SK-N-MC (cell line): ENCODE data around the gene TMEM271.

Experiments
- DNase-seq: peaks from one replicate; pipeline ENCODE4 v3.0.0-alpha.2; 2011; ENCODE audit warnings: low read depth, low spot score
- H3K27ac ChIP-seq: fragments of 200-600 bp; sonication (generic); 2 replicates; pipeline ENCODE4 v1.5.1; 2016; ENCODE audit warnings: mixed run types
- H3K36me3 ChIP-seq: fragments of 200-600 bp; sonication (generic); 2 replicates; pipeline ENCODE4 v1.6.1; 2017; ENCODE audit warnings: antibody characterized with exemption, low read length, mixed read lengths; ENCODE audit not compliant: insufficient read depth
- H3K4me3 ChIP-seq: fragments of 200-600 bp; sonication (generic); 2 replicates; pipeline ENCODE4 v1.5.1; 2016
- H3K9ac ChIP-seq: fragments of 200-600 bp; sonication (generic); 2 replicates; pipeline ENCODE4 v1.8.0; 2017; ENCODE audit warnings: mixed run types, mixed read lengths; ENCODE audit not compliant: insufficient read length
- H3K9me3 ChIP-seq: fragments of 200-600 bp; sonication (generic); 2 replicates; pipeline ENCODE4 v1.6.1; 2017; ENCODE audit warnings: low read depth, mild to moderate bottlenecking, antibody characterized with exemption, low read length, moderate library complexity, mixed read lengths
- EZH2 ChIP-seq: fragments of 200-600 bp; sonication (generic); IDR thresholded peaks from one replicate; pipeline ENCODE4 v1.6.1; 2017; ENCODE audit warnings: antibody characterized with exemption
- FOXP2 ChIP-seq: optimal IDR thresholded peaks from 2 replicates; pipeline ENCODE3; 2011; ENCODE audit warnings: mild to moderate bottlenecking, moderate library complexity; ENCODE audit not compliant: insufficient read depth; ENCODE audit errors: extremely low read length, control extremely low read depth
- POLR2AphosphoS5 ChIP-seq: IDR thresholded peaks from 2 replicates; pipeline ENCODE4 v1.6.1; 2012; ENCODE audit warnings: mild to moderate bottlenecking, low read depth, low read length, borderline replicate concordance

TMEM271 gene

DNA sequence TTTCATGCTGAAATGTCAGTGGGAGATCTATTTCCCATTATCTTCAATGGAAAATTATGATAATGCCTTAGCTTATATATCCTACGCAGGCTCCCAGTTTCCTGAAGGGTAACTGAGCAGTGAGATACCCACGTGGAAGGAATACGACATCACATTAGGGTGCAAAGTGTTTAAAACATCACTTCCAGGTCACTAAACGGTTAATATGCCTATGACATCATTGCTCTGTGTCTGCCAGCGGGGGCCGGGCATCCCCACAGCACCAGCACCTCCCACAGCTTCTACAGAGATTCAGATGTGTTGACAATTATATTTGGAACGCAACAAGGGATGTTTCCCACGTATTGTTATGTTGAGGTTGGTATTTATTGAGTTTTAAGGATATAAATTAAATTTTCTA lies 27.1 kb downstream of the TMEM271 start:
- DNase-seq = no peak
- no peak overlapping the region for H3K4me3 ChIP-seq
- H3K36me3 ChIP-seq = no peaks in the 10 kb centered on the region
- H3K27ac ChIP-seq = no peak overlapping the region
- no peaks in the 10 kb centered on the region for H3K9me3 ChIP-seq
- H3K9ac ChIP-seq = no peak overlapping the region
- TF ChIP-seq POLR2AphosphoS5 (no peak), FOXP2 (no peak), EZH2 (no peak)

DNA sequence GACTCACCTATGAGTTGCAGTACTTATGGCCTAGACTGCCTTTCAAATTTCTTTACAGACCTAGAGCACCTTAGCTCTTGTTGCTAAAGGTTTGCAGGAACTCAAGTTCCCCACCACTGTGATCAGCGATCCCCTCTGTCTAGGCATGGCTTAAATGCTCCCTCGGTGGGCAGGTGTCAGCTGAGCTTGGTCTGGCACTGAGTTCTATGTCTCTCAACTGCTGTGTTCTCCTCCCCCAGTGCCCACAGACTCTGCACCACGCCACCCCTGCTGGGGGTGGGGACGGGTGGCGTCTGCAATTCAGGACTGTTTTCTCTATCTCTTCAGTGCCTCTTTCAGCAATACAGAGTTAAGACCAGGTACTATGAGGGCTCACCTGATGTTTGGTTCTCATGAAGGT lies 30.5 kb downstream of the TMEM271 start:
- H3K36me3 ChIP-seq = no peaks in the 10 kb centered on the region
- H3K4me3 ChIP-seq = no peak overlapping the region
- DNase-seq = no peak

DNA sequence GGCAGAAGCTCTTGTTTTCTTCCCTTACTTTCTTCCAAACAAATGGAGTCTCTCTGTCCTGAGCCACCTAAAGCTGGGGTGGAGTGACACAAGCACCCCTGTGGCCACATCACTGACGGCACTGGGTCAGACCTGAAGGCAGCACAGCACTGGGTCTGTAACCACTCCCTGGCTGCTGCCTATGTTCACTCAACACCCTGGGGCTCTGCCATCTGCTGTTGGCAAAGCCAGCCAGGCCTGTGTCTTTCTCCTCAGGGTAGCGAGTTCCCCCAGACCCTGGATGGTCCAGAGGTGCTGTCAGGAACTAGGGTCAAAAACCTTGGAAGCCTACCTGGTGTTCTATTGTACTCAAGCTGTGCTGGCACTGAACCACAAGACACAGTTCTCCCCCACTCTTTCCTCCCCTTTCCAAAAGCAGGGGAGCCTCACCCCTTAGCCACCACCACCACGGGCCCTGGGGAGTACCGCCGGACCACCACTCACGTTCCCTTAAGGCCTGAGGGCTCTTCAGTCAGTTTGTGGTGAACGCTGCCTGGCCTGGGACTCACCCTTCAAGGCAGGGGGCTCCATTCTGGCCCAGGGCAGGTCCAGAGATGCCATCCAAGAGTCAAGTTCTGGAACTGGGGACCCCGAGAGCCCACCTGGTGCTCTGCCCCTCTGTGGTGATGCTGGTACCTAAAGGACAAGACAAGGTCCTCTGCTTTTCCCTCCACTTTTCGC lies 31.5 kb downstream of the TMEM271 start:
- H3K36me3 ChIP-seq = no peaks in the 10 kb centered on the region
- H3K9ac ChIP-seq = no peak overlapping the region
- no peak overlapping the region for H3K4me3 ChIP-seq
- no peaks in the 10 kb centered on the region for H3K9me3 ChIP-seq
- DNase-seq = no peak
- no peak overlapping the region for H3K27ac ChIP-seq
- no peak for TF ChIP-seq POLR2AphosphoS5
- no peak for TF ChIP-seq EZH2
- no peak for TF ChIP-seq FOXP2

More for the DNA sequence above, 30.5 kb downstream of the TMEM271 start:
- Histone ChIP-seq H3K9me3 (no peaks in the 10 kb centered on the region), H3K9ac (no peak overlapping the region), H3K27ac (no peak overlapping the region)
- no peak for TF ChIP-seq POLR2AphosphoS5

DNA sequence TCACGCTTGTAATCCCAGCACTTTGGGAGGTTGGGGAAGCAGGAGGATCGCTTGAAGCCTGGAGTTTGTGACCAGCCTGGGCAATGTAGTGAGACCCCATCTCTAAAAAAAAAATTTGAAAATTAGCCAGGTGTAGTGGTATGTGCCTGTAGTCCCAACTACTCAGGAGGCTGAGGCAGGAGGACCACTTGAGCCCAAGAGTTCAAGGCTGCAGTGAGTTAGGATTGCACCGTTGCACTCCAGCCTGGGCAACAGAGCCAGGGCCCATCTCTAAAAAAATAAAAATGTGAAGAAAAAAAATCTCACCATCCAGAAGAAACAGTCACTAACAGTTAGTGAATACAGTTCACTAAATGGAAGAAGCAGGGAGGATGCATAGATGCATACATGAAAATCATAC lies 34.8 kb downstream of the TMEM271 start:
- Histone ChIP-seq H3K4me3 (no peak overlapping the region), H3K9me3 (no peaks in the 10 kb centered on the region), H3K9ac (no peak overlapping the region), H3K36me3 (no peaks in the 10 kb centered on the region; the same call in 1 of the 2 replicates), H3K27ac (no peak overlapping the region)
- DNase-seq = no peak
- TF ChIP-seq POLR2AphosphoS5 = no peak
- TF ChIP-seq EZH2 = no peak
- TF ChIP-seq FOXP2 = no peak

DNA sequence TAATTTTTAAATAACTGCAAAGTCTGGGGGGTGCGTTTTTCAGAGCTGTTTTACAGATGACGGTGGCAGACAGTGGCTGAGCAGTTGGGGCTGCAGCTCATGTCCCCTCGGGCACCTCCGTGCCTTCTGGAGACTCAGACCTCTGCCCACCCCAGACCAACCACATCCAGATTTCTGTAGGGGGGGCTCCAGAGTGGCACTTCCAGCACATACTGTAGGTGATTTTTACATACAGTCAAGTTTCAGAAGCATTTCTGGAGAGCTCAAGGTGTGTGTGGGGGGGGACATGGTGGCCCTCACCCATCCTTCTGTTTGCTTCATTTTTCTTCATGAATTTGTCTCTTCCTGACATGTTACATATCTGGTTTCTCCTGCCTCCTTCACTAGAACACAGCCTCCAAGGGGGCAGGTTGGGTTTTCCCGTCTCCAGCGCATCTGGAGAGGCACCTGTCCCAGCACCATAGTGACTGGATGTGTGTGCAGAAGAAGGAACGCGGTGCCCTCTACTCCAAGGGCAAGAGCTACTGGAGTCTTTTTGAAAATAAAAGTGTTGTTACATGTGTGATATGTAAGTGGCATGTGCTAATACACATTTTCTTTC lies 37.5 kb downstream of the TMEM271 start:
- no peaks in the 10 kb centered on the region; the same call in 1 of the 2 replicates for H3K36me3 ChIP-seq

DNA sequence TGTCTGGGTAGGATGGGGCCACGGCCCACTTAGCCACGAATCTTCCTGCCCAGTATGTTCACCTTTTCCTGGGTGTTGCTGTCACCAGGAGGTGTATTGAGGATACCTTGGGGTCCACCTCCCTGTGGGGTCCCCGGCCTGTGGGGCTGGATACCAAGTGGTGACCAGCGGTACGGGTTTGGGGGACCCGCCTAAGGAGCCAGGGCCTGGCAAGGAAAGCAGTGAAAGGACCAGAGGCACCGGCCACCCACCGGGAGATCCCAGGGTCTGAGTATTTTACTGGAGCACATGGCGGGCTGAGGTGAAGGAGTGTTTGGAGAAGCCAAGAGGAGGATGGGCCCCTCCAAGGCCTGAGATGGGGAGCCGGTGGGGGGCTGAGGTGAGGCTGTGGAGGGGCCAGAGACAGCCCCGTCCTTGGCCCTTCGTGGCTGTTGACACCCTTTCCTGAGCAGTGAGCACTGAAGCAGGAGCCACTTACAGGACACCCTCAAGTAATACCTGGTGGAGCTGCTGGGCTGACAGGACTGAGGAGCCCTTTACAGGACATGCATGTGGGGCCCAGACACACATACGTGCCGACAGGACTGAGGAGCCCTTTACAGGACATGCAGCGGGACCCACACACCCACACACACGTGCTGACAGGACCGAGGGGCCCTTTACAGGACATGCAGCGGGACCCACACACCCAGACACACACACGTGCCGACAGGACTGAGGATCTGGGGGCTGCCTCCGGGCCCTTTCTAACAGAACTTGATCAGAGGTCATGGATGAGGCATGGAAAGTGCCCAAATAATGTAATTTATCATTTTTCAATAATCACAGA lies 38.4 kb downstream of the TMEM271 start:
- H3K4me3 ChIP-seq = no peak overlapping the region
- no peak for DNase-seq
- no peak overlapping the region for H3K27ac ChIP-seq
- peaks cover under 1% of the 10 kb centered on the region; the same call in 1 of the 2 replicates for H3K36me3 ChIP-seq
- H3K9ac ChIP-seq = no peak overlapping the region
- TF ChIP-seq EZH2 = no peak
- no peak for TF ChIP-seq FOXP2
- no peak for TF ChIP-seq POLR2AphosphoS5
- H3K9me3 ChIP-seq = no peaks in the 10 kb centered on the region

More for the DNA sequence above, 37.5 kb downstream of the TMEM271 start:
- H3K9ac ChIP-seq = no peak overlapping the region
- no peak overlapping the region for H3K4me3 ChIP-seq
- H3K27ac ChIP-seq = no peak overlapping the region
- H3K9me3 ChIP-seq = no peaks in the 10 kb centered on the region
- DNase-seq = no peak
- TF ChIP-seq EZH2 (no peak), FOXP2 (no peak), POLR2AphosphoS5 (no peak)

DNA sequence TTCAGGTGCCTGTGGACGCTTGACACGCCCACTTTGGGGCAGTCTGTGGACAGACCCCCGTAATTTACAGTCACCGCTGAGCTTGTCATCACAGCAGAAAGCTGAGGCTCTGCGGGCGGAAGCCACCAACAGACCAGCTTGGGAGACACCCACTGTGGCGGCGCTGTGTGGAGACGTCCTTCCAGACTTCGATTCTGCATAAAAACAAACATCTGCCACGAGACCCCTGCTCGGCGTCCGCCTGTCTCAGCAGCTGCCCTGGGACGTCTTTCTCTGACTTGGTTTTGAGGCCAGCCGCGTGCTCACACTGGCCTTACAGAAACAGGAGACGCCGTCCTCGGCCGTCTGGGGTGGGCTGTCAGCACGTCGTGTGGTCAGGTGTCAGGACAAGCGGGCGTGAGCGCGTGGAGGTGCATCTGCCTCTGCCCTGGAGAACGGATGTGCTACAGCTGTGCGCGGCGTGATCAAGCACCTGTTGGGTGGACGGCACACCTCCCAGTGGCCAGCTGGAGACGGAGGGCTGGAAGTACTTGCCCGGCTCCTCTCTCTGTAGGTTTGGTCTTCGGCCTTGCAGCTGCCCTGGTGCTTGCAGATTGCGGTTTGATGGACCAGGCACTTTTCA lies 39.6 kb downstream of the TMEM271 start:
- Histone ChIP-seq H3K27ac (no peak overlapping the region), H3K9ac (no peak overlapping the region), H3K36me3 (peaks cover 12% of the 10 kb centered on the region), H3K4me3 (no peak overlapping the region), H3K9me3 (no peaks in the 10 kb centered on the region)
- DNase-seq = no peak
- TF ChIP-seq POLR2AphosphoS5 (no peak), EZH2 (no peak), FOXP2 (no peak)

DNA sequence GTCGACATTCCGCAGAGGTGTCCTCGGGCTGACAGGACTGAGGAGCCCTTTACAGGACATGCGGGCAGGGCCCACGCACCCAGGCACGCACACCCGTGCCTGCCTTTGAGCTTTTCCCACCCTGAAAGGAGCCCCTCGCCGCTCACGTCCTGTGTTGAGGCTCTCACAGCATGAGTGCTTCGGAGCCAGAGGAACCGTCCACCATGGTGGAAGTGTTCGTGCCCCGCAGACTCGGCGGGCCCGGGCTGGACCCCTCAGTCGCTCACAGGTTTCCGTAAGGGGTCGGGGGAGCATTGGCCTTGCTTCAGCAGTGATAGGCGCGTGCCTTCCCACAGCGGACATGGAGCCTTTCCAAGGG lies 40.2 kb downstream of the TMEM271 start:
- no peaks in the 10 kb centered on the region for H3K9me3 ChIP-seq
- no peak for TF ChIP-seq EZH2
- no peak for TF ChIP-seq POLR2AphosphoS5
- no peak for TF ChIP-seq FOXP2
- peaks cover 17% of the 10 kb centered on the region for H3K36me3 ChIP-seq
- H3K27ac ChIP-seq = no peak overlapping the region
- H3K9ac ChIP-seq = no peak overlapping the region
- no peak for DNase-seq
- no peak overlapping the region for H3K4me3 ChIP-seq
